GM19467 (cell line): Measurements from ENCODE around the gene ATG2A.
A peak's percentile ranks its signal among the peaks of the same experiment; 100 is the strongest.

Source experiments
- ATAC-seq: cut with Tn5 transposase; IDR thresholded peaks from one replicate; pipeline ENCODE4 v1.9.1; 2021; ENCODE audit warnings: mild to moderate bottlenecking, moderate library complexity; ENCODE audit not compliant: unreplicated experiment

ATG2A gene

DNA sequence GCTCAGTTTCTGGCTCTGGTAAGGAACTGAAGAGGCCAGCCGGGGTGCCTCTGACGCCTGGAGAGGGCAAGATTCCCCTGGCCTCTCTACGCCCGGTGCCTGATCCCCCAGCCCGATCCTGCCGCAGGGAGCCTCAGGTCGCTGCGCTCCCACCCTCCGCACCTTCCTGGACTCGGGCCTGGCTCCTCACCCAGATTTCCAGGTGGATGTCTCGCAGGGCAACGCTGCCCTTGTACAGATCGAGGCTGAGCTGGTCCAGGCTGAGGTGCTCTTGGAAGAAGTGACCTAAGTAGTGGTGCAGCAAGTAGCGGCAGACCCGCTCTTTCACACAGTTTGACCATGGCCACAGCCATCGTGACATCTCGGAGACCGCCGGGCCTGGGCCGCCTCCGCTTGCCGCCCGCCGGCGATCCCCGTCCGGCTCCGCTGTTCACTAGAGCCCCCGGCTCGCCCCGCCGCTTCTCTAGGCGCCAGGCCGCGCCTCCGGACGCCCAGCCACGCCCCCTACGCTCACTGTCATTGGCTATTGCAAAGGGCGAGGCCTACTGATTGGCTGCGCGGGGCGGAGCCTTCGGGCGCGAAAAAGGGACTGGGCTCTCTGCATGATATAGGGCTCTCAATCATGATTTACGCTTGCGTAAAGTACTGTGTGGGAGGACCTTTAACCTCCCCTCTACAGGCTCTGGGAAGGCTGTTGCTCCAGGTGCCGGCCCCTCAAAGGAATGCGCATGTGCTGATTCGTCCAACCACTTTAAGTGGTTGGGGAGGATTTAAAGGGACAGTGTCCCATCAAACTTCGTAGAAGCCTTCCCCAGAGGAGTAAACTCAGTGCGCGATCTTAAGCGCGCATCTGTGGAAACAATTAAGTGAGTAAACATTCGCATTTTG lies at the start of gene ATG2A:
TSS of gene ATG2A (minus strand) at position 435 of the 888 bp plus-strand sequence. CDS start at position 361, 74 bp downstream.
- peak; percentile 92 for ATAC-seq

DNA sequence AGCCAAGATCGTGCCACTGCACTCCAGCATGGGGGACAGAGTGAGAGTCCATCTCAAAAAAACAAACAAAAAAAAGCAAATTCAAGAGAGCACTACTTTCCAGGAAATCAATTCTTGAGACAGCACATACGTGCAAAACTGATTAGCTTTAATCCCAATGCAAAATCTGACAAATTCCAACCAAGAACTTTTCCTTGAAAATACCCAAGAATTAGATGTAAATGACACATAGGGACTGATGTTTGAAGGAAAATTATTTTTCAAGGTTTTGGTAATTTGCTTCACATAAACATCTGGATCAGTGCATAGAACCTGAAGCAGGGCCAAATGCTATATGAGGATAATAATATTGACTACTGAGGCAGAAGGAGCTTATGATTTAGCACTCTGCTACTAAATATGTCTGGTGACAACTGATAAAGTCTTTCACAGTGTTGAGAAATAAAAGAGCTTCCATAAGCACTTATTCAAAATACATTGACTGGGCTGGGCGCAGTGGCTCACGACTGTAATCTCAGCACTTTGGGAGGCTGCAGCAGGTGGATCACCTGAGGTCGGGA lies 46.1 kb upstream of the ATG2A start:
- no peak for ATAC-seq

DNA sequence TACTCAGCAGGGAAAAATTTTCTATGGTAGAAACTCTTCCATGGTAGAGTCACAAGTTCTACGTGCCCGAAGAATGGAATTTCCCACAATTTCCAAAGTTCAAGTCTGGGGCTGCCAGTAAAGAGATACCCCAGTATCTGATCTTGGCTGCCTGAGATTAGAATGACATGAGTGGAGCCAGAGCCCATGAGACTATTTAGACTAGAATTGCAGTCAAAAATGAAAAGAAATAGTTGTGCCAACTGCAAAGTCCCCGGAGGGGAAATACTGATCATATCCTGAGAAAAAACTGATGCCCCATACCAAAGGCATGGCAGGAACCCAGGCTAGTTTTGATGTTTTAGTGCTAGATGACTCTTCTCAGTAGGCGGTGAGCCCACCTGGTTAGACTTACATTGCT lies 43.7 kb upstream of the ATG2A start:
- ATAC-seq: no peak

DNA sequence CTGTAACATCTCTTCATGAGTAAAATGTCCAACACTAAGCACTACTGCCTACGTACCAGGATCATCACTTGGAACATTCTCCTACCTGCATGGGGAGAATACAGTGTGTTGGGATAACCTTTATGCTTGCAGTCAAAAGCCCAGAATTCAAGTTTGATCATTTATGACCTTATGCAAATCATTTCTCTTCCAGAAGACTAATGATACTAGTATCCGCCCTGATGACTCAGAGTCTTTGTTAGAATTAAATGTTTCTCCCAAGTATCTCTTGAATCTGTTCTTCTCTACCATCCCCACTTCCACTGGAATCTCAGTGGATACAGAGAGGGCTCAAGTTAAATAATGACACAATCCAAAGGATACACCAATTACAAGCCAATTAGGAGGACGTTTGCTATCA lies 42.5 kb upstream of the ATG2A start:
- no peak for ATAC-seq

DNA sequence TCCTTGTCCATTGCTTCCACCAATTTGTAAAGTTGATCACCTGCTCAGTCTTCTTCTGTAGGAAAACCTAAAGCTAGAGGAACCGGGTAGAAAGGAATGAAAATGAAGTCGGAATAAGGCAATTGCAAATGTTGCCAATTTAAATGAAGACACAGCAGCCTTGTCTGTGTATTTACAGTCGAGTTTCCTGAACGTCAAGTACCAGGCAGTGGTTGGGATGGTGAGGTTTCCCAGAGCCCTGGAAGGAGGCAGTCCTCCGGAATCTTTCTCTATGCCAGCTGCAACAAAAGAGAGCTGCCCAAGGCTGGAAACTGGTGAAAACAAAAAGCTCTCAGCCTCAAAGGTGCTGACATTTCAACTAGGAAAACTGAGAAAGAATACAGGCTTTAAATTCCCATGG lies 37.2 kb upstream of the ATG2A start:
- no peak for ATAC-seq

DNA sequence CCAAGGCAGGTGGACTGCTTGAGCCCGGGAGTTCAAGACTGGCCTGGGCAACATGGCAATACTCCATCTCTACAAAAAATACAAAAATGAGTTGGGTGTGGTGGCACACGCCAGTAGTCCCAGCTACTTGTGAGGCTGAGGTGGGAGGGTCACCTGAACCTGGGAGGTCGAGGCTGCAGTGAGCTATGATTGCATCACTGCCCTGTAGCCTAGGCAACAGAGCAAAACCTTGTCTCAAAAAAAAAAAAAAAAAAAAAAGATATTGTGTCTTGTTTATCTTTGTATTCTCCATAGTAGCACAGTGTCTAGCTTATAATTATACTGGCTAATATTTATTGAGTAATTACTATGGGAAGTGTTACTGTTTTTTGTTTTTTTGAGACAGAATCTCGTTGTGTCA lies 34.5 kb upstream of the ATG2A start:
- ATAC-seq: no peak

DNA sequence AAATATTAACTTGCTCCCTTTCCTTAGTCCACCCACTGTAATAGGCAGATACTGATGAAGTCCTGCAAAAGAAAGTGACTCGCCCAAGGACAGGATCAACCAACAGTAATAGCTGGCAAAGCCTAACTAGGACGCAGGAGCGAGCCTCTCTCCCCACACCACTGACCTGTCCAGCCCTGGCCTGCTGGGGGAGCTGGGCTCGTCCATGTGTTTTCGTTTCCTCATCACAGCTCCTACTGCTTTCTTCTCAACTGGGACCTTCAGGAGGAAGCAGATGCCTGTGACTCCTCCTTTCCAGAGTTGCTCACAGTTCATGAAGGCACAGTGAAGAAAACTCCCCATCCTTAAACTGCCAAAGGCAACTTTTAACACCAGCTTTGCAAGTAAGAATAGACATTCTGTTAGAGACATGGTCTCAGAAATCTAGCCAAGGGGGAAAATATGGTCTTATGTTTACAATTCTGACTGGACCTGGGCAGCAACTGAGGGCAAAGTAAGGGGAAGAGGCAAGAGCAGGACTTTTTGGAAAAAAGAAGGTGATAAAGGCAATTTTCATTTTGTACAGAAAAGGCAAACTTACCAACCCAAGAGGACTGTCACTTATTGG lies 30.3 kb upstream of the ATG2A start:
- no peak for ATAC-seq

DNA sequence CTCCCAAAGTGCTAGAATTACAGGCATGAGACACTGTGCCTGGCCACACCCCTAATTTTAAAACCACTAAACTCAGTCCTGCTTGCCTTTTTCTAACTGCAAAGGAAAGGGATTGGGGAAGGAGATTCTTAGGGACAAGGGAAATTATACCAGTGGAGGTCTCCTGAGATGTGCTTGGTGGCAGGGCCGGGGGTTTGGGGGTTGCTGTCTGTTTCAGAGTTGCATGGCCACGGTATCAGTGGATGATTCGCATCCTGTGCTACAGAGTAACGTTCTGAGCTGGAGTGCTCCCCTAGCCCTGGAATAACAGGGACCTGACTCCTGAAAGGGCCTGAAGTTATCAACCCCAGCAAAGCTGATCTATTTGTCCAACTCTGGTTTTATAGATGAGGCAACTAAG lies 19.5 kb upstream of the ATG2A start:
- no peak for ATAC-seq

DNA sequence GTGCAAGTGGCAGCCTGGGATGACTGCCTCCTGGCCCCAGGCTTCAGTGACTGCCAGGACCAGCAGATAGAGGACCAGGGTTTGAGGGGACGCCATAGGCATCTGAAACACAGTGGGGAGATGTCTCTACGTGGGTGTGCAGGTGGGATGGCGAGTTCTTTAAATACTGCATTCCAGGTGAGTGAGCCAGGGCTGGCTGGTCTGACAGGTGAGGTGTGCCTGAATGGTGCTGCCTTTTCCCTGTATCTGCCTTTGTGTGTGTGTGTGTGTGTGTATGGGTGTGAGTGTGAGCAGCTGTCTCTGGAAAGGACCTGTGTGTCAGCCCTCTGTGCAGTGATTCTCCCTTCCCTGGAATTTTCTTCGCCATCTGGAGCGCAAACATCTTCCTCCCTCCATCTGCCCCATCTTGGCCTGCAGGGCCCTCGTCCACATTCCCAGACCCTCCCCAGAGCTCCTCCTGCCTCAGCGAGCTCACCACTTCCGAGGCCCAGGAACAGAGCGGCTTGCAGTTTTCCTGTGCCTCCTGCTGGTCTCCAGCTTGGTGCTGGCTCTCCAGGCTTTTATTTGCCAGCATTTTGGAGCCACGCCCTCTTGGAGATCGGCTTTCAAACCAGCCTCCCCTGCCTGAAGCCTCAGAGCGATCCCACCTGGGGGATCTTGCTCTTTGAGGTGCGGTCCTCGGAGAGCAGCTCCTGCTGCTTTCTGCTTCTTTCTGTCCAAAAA lies 18.5 kb upstream of the ATG2A start, which contains the start of gene GPHA2:
TSS of gene GPHA2 (minus strand) at position 535 of the 723 bp plus-strand sequence. CDS start at position 102, 433 bp downstream.
- no peak for ATAC-seq

DNA sequence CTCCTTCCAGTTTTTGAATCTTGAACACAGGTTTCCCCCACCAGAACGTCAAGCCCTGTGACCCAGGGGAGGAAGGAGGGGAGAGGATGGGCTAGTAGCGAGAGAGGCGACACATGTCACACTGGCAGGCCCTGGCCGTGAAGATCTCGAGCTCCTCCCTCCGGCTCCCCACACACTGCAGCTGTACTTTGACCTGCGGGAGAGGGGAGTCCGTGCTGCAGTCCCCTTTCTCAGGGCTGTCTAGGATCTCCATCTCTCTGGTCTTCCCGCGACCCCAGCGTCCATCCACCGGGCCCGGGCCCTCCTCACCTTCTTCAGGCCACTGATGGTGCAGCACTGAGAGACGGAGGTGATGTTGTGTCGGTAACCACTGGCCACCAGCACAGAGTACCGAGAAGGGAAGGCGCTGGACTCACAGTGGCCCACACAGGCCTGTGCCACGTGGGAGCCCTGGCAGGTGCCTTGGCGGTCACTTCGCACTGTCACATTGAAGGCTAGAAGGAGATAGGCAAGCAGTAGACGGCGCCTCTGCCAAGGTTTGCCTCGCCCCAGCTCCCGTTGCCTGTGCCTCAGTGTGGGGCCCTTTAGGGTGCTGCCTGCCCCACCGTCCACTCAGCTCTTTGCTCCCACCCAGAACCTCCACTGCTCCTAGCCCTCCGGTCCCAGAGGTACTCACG lies 17.8 kb upstream of the ATG2A start:
- no peak for ATAC-seq

DNA sequence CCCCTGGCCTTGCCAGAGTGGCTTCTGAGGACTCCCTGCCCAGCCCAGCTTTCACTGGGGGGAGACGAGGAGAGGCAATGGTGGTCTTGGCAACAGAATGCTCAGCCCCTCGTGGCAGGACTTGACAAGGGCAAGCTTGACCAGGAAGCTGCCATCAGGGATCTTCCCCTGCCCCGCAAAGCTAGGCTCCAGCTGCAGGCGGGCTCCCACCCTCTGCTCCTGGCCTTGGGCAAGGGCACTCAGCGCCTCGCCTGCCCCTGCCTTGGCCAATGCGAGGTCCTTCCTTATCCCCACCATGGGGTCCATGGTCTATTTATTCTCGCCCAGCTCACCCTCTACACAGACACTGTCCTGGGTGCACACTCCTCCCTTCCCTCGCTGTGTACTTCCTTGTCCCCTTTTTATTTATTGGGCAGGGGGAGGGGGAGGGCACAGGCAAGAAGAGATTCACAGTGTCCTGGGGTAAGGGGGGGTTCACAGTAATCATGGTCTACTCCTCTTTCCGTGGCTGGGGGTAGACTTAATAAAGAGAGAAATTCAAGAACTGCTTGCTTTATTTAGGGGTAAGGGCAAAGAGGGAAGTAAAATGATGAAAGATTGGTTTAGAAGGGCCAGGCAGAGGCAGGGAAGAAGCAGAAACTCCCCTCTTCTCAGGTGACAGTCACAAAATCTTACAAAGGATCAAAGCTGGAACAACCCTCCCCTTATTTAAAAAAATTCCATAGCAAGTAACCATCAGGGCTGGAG lies 17.1 kb upstream of the ATG2A start:
- ATAC-seq: no peak

DNA sequence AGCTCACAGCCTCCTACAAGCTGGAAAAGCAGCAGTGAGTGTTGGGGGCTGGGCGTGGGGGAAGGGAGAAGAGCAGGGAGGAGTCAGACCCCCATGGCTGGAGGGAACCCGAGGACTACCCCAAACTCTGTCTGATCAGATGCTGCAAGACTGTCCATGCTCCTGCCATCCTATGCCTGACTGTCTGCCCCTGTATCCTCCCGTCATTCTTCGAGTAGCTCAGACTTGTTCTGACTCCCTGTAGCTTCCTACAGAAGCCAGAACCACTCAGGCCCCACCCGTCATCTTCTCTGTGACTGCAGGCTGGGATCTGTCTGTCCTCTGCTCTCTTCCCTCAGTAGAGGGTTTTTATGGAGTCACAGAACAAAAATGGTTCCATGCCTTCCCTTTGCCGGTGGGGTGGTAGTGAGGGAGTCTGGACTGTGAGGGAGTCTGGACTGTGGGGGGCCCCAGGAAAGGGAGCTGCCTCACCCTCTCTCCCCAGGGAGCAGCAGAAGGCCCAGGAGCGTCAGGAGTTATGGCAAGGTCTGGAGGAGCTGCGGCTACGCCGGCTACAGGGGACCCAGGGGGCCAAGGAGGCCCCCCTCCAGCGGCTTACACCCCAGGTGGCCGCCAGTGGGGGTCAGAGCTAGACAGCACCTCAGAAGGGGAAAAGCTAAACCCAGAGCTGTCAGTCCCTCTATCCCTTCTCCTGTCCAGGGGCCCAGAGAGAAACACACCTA lies 16.4 kb upstream of the ATG2A start:
- no peak for ATAC-seq

DNA sequence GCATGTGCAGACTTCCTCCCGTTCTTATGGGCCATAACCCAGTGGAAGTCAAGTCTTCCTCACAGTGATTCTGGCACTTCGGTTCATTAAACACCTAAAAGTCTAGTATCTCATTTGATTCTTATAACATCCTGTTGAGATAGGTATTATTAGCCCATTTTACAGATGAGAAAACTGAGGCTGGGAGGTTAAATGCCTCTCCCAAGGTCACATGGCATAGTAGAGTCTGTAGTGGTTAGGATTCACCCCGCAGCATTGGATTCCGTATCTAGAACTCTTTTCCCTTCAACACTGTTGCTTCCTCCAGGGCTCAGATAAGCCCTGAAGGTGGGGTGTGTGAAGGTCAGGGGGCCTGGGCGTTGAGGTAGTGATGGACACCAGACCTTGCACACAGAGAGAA lies 15.3 kb upstream of the ATG2A start:
- no peak for ATAC-seq

DNA sequence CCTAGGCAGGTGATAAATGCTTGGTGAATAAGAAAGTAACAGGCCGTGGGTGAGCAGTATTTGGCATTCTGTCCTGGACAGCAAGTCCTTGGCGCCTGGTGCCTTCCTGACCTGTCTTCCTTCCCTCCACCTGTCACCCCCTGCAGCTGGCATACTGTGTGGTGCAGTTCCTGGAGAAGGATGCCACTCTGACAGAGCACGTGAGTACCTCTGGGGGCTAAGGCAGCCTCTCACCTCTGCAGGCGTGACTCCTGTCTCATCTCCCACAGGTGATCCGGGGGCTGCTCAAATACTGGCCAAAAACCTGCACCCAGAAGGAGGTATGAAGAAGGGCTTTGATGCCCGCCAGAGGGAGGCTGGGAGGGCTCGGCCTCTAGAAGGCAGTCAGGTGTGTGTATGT lies 14.3 kb upstream of the ATG2A start:
- ATAC-seq: no peak

DNA sequence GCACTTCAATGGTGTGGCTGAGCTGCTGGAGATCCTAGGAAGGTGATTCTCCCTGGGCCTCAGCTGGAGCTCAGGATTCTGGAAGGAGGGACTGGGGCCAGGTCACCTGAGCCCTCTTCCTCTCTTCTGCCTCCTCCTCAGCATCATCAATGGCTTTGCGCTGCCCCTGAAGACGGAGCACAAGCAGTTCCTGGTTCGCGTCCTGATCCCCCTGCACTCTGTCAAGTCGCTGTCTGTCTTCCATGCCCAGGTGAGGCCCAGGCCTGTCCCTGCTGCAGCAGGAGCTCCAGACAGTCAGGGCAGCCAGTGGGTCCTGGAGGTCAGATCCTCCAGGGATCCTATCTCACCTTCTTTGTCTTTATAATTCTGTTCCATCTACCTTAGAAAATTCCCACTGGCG lies 13.3 kb upstream of the ATG2A start:
- ATAC-seq: no peak

DNA sequence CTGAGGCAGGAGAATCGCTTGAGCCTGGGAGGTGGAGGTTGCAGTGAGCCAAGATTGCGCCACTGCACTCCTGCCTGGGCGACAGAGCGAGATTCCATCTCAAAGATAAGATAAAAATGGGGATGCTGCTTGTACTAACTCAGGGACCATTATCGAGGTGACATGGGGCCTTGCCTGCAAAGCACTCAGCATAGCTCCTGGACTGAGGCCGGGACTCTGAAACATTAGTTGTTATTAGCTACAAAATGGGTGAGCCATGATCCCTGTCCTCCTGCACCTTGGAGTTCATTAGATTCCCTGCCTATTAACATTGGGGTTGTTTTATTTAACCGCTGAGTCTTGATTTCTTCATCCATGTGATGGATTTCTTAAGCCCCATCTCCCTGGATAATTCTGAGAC lies 12.6 kb upstream of the ATG2A start:
- ATAC-seq: no peak

DNA sequence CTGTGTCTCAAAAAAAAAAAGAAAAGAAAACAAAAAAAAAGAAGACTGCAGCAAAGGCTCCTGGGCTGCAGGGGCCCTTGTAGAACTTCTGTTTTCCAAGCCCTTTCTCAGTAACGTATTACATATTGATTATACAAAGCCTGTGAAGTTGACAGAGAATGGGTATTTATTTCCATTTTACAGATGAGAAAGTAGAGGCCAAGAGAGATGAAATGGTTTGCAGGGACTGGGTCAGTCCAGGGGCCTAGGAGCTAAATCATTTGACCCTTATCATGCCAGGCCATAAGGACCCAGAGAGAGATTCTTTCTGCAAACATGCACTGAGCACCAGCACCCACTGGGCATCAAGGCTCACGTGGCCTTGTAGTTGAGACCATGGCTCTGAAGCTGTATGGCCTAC lies 11.9 kb upstream of the ATG2A start:
- ATAC-seq: no peak

DNA sequence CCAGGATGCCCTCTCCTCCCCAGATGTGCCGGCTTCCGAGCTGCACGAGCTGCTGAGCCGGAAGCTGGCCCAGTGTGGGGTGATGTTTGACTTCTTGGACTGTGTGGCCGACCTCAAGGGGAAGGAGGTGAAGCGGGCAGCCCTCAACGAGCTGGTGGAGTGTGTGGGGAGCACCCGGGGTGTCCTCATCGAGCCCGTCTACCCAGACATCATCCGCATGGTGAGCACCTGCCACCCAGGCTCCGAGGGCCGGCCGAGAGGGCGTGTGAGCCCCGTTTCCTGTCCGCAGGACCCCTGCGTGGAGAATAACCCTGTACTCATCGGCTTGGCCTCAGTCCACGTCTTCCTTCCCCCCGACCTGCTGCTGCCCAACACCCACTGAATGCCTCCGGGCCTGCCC lies 9.7 kb upstream of the ATG2A start:
- ATAC-seq: no peak
